ENCODE measurements around the gene MATN1.

MATN1 gene

GRCh38 chr1:30763651-30764248 lies 40.4 kb upstream of the MATN1 start:
- no peaks in the 10 kb centered on the region for H3K79me2 ChIP-seq (ENCODE audit: insufficient read depth, low read length)

GRCh38 chr1:30762930-30763650 lies 39.7 kb upstream of the MATN1 start:
- Histone ChIP-seq H2AFZ (ENCODE audit: low read length) (no peak overlapping the region), H3K79me2 (ENCODE audit: insufficient read depth, low read length) (no peaks in the 10 kb centered on the region), H3K27ac (ENCODE audit: low read depth, low read length, poor library complexity, severe bottlenecking) (no peak overlapping the region), H3F3A (ENCODE audit: insufficient read depth, low read length) (no peaks in the 10 kb centered on the region; the same call in 1 of the 2 replicates), H3K9me3 (ENCODE audit: low read length) (no peaks in the 10 kb centered on the region), H3K4me2 (ENCODE audit: low read length) (no peak overlapping the region), H3K27me3 (ENCODE audit: insufficient read depth, low read length) (peaks cover 5% of the 10 kb centered on the region; the same call in 1 of the 2 replicates), H3K4me3 (ENCODE audit: low read depth, low read length, poor library complexity, severe bottlenecking) (no peak overlapping the region), H3K9me2 (ENCODE audit: low read depth, low read length) (no peaks in the 10 kb centered on the region), H3K4me1 (ENCODE audit: insufficient read depth, low read length, severe bottlenecking) (peaks cover 44% of the 10 kb centered on the region), H3K9ac (ENCODE audit: low read length) (no peak overlapping the region), H4K20me1 (ENCODE audit: insufficient read depth, low read length) (no peaks in the 10 kb centered on the region), H3K36me3 (ENCODE audit: insufficient read depth, low read length) (no peaks in the 10 kb centered on the region)
- TF ChIP-seq CTCF (IDR thresholded peaks at IDR 0.05; ENCODE audit: low read length), result no peak
- TF ChIP-seq EZH2 (IDR thresholded peaks at IDR 0.05; ENCODE audit: borderline replicate concordance, low read length), result no peak

More at GRCh38 chr1:30763651-30764248, 40.4 kb upstream of the MATN1 start:
- Histone ChIP-seq H3K9me2 (ENCODE audit: low read depth, low read length) (no peaks in the 10 kb centered on the region), H3K4me2 (ENCODE audit: low read length) (no peak overlapping the region), H3K9ac (ENCODE audit: low read length) (no peak overlapping the region), H3K36me3 (ENCODE audit: insufficient read depth, low read length) (no peaks in the 10 kb centered on the region), H3K4me3 (ENCODE audit: low read depth, low read length, poor library complexity, severe bottlenecking) (no peak overlapping the region), H3F3A (ENCODE audit: insufficient read depth, low read length) (no peaks in the 10 kb centered on the region; the same call in 1 of the 2 replicates), H3K9me3 (ENCODE audit: low read length) (no peaks in the 10 kb centered on the region), H3K27me3 (ENCODE audit: insufficient read depth, low read length) (peaks cover 5% of the 10 kb centered on the region; the same call in 1 of the 2 replicates), H3K4me1 (ENCODE audit: insufficient read depth, low read length, severe bottlenecking) (peaks cover 37% of the 10 kb centered on the region), H2AFZ (ENCODE audit: low read length) (no peak overlapping the region), H3K27ac (ENCODE audit: low read depth, low read length, poor library complexity, severe bottlenecking) (no peak overlapping the region), H4K20me1 (ENCODE audit: insufficient read depth, low read length) (no peaks in the 10 kb centered on the region)
- TF ChIP-seq CTCF (IDR thresholded peaks at IDR 0.05; ENCODE audit: low read length), result no peak
- TF ChIP-seq EZH2 (IDR thresholded peaks at IDR 0.05; ENCODE audit: borderline replicate concordance, low read length), result no peak

- no peaks in the 10 kb centered on the region for H3K36me3 ChIP-seq (ENCODE audit: insufficient read depth, low read length)
- no peak overlapping the region for H3K4me3 ChIP-seq (ENCODE audit: low read depth, low read length, poor library complexity, severe bottlenecking)
- H2AFZ ChIP-seq (ENCODE audit: low read length), result no peak overlapping the region
- peaks cover 51% of the 10 kb centered on the region for H3K4me1 ChIP-seq (ENCODE audit: insufficient read depth, low read length, severe bottlenecking)
- no peaks in the 10 kb centered on the region for H3K79me2 ChIP-seq (ENCODE audit: insufficient read depth, low read length)
- H3K9ac ChIP-seq (ENCODE audit: low read length), result no peak overlapping the region
- H3K27ac ChIP-seq (ENCODE audit: low read depth, low read length, poor library complexity, severe bottlenecking), result no peak overlapping the region
- H3K27me3 ChIP-seq (ENCODE audit: insufficient read depth, low read length), result peaks cover 5% of the 10 kb centered on the region; the same call in 1 of the 2 replicates
- no peak for TF ChIP-seq EZH2 (IDR thresholded peaks at IDR 0.05; ENCODE audit: borderline replicate concordance, low read length)
- TF ChIP-seq CTCF (IDR thresholded peaks at IDR 0.05; ENCODE audit: low read length), result no peak
- H3K9me3 ChIP-seq (ENCODE audit: low read length), result no peaks in the 10 kb centered on the region
- H4K20me1 ChIP-seq (ENCODE audit: insufficient read depth, low read length), result no peaks in the 10 kb centered on the region
- H3K9me2 ChIP-seq (ENCODE audit: low read depth, low read length), result no peaks in the 10 kb centered on the region
- no peaks in the 10 kb centered on the region; the same call in 1 of the 2 replicates for H3F3A ChIP-seq (ENCODE audit: insufficient read depth, low read length)
- no peak overlapping the region for H3K4me2 ChIP-seq (ENCODE audit: low read length)
These were observed 39.0 kb upstream of the MATN1 start for GRCh38 chr1:30762152-30762929.
